ENCODE data around the gene KLF16. TPM values are rescaled to one million over a fixed set of nuclear protein-coding genes. Genes with fewer than 3 reads are reported as not detected.
A peak's percentile ranks its signal among the peaks of the same experiment; 100 is the strongest.

KLF16 gene
- total RNA-seq, 1 experiment from 2014 or later = 45.5 TPM

DNA sequence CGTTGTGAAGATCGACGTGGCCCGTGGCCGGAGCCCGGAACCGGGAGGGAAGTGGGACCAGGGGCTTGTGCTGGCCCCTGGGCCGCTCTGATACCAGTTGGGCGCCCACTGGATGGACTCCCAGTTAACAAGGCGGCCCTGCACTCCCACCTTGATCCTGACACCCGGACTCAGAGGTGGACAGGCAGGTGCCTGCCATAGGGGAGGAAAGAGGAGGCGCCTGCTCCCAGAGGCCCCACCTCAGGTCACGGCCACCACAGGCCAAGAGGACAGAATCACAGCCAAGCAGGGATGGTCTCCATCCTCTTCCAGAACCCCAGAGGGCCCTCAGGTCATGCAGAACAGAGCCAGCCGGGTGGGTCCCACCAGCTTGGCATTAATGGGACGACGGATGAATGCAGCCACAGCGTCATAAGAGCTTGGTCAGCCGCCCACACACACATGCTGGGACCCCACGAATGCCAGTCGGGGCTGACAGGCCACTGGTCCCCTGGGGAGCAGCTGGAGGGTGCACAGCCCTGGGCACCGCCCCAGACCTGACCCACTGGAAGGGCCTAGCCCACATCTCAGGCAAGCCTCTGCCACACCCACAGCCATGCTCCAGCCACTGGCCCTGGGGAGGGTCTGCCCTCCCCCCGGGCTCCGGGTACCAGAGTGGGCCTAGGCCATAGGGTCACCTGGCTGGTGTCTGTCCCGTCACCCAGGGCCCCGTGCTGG is 9.6 kb upstream of the KLF16 start:
- DNase-seq (ENCODE audit: unreplicated experiment) = no peak
- TF ChIP-seq, protein P1, sequence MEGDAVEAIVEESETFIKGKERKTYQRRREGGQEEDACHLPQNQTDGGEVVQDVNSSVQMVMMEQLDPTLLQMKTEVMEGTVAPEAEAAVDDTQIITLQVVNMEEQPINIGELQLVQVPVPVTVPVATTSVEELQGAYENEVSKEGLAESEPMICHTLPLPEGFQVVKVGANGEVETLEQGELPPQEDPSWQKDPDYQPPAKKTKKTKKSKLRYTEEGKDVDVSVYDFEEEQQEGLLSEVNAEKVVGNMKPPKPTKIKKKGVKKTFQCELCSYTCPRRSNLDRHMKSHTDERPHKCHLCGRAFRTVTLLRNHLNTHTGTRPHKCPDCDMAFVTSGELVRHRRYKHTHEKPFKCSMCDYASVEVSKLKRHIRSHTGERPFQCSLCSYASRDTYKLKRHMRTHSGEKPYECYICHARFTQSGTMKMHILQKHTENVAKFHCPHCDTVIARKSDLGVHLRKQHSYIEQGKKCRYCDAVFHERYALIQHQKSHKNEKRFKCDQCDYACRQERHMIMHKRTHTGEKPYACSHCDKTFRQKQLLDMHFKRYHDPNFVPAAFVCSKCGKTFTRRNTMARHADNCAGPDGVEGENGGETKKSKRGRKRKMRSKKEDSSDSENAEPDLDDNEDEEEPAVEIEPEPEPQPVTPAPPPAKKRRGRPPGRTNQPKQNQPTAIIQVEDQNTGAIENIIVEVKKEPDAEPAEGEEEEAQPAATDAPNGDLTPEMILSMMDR (IDR thresholded peaks at IDR 0.05; ENCODE audit: unreplicated experiment) = no peak
- Mint-ChIP-seq H3K27me3 (ENCODE audit: insufficient read depth, unreplicated experiment) (no peaks in the 10 kb centered on the region), H3K9me3 (ENCODE audit: unreplicated experiment) (no peaks in the 10 kb centered on the region), H3K4me3 (ENCODE audit: unreplicated experiment) (peak overlapping the region; percentile 99), H3K27ac (ENCODE audit: low read depth, unreplicated experiment) (peak overlapping the region; percentile 91), H3K36me3 (ENCODE audit: insufficient read depth, unreplicated experiment) (peaks cover 31% of the 10 kb centered on the region), H3K4me1 (ENCODE audit: insufficient read depth, unreplicated experiment) (peaks cover 7% of the 10 kb centered on the region)
- intact Hi-C loops (cut with micrococcal nuclease) = loop anchor here (5.0 kb wide), 1 partner anchor 34 kb away; the partner anchor contains the start of genes ADAT3 and SCAMP4
- CTCF ChIA-PET = interaction anchor here (1.2 kb wide), 1 partner anchor 8 kb away, joined by 3 read pairs; no protein-coding TSS in a partner anchor
- no TSS peak for BruUV-seq (replicated peaks)
- POLR2A ChIA-PET = interaction anchor here (0.6 to 3.3 kb wide), 4 partner anchors 8 to 541 kb away, joined by 3 to 26 read pairs (median 8); no protein-coding TSS in a partner anchor

- TF ChIP-seq, protein P1 (IDR thresholded peaks at IDR 0.05; ENCODE audit: unreplicated experiment) = no peak
- intact Hi-C loops (cut with micrococcal nuclease) = loop anchor here (5.0 kb wide), 1 partner anchor 36 kb away; the partner anchor contains the start of genes ADAT3 and SCAMP4
- Mint-ChIP-seq H3K4me1 (ENCODE audit: insufficient read depth, unreplicated experiment) (peaks cover 7% of the 10 kb centered on the region), H3K27ac (ENCODE audit: low read depth, unreplicated experiment) (no peak overlapping the region), H3K4me3 (ENCODE audit: unreplicated experiment) (no peak overlapping the region), H3K9me3 (ENCODE audit: unreplicated experiment) (no peaks in the 10 kb centered on the region), H3K27me3 (ENCODE audit: insufficient read depth, unreplicated experiment) (no peaks in the 10 kb centered on the region), H3K36me3 (ENCODE audit: insufficient read depth, unreplicated experiment) (peaks cover 33% of the 10 kb centered on the region)
- DNase-seq (ENCODE audit: unreplicated experiment) = no peak
- CTCF ChIA-PET = interaction anchor here (0.5 kb wide), 1 partner anchor 26 kb away, joined by 4 read pairs; no protein-coding TSS in a partner anchor
- no TSS peak for BruUV-seq (replicated peaks)
- POLR2A ChIA-PET = interaction anchor here (1.3 kb wide), 1 partner anchor 190 kb away, joined by 3 read pairs; no protein-coding TSS in a partner anchor
These were observed 8.3 kb upstream of the KLF16 start for GRCh38 chr19:1871630-1872029.

DNA sequence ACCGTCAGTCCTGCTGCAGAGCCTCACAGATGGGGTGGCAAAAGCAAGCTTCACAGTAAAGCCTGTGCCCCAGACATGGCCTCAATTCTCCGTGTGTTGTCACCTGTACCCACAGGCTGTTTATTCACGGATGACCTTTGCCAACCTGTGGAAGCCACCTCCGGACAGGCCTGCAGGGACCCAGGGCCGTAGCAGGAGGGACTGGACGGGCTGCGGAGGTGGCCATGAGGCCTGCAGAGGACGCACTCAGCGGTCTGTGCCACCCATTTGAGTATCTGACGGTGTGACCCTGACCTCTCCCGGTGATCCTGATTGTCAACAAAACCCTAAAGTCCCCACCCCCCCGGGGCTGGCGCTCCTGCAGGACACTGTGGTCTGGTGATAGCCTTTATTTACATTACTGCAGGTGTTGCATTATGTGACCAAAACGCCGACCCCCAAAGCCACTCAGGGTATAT is 7.8 kb upstream of the KLF16 start:
- ChIA-PET POLR2A (interaction anchor here (1.3 kb wide), 1 partner anchor 191 kb away, joined by 3 read pairs; no protein-coding TSS in a partner anchor), CTCF (interaction anchor here (0.5 kb wide), 1 partner anchor 27 kb away, joined by 4 read pairs; no protein-coding TSS in a partner anchor)
- intact Hi-C loops (cut with micrococcal nuclease) = loop anchor here (5.0 kb wide), 1 partner anchor 36 kb away; the partner anchor contains the start of genes ADAT3 and SCAMP4
- H3K27me3 Mint-ChIP-seq (ENCODE audit: insufficient read depth, unreplicated experiment) = no peaks in the 10 kb centered on the region
- H3K4me1 Mint-ChIP-seq (ENCODE audit: insufficient read depth, unreplicated experiment) = peaks cover 7% of the 10 kb centered on the region
- no peak overlapping the region for H3K27ac Mint-ChIP-seq (ENCODE audit: low read depth, unreplicated experiment)
- TF ChIP-seq, protein P1 (IDR thresholded peaks at IDR 0.05; ENCODE audit: unreplicated experiment) = no peak
- no peak overlapping the region for H3K4me3 Mint-ChIP-seq (ENCODE audit: unreplicated experiment)
- no TSS peak for BruUV-seq (replicated peaks)
- DNase-seq (ENCODE audit: unreplicated experiment) = no peak
- peaks cover 31% of the 10 kb centered on the region for H3K36me3 Mint-ChIP-seq (ENCODE audit: insufficient read depth, unreplicated experiment)
- H3K9me3 Mint-ChIP-seq (ENCODE audit: unreplicated experiment) = no peaks in the 10 kb centered on the region

- ChIA-PET CTCF (interaction anchor here (0.6 to 1.1 kb wide), 2 partner anchors 31 to 32 kb away, joined by 3 read pairs; no protein-coding TSS in a partner anchor), POLR2A (interaction anchor here (0.6 kb wide), 1 partner anchor 46 kb away, joined by 3 read pairs; no protein-coding TSS in a partner anchor)
- no peaks in the 10 kb centered on the region for H3K27me3 Mint-ChIP-seq (ENCODE audit: insufficient read depth, unreplicated experiment)
- H3K36me3 Mint-ChIP-seq (ENCODE audit: insufficient read depth, unreplicated experiment) = peaks cover 32% of the 10 kb centered on the region
- H3K27ac Mint-ChIP-seq (ENCODE audit: low read depth, unreplicated experiment) = no peak overlapping the region
- peaks cover 2% of the 10 kb centered on the region for H3K4me1 Mint-ChIP-seq (ENCODE audit: insufficient read depth, unreplicated experiment)
- no peak overlapping the region for H3K4me3 Mint-ChIP-seq (ENCODE audit: unreplicated experiment)
- no peaks in the 10 kb centered on the region for H3K9me3 Mint-ChIP-seq (ENCODE audit: unreplicated experiment)
- TF ChIP-seq, protein P1 (IDR thresholded peaks at IDR 0.05; ENCODE audit: unreplicated experiment) = no peak
- DNase-seq (ENCODE audit: unreplicated experiment) = no peak
- BruUV-seq (replicated peaks) = no TSS peak
- intact Hi-C loops (cut with micrococcal nuclease) = no loop called here
These were observed 5.6 kb upstream of the KLF16 start for GRCh38 chr19:1868971-1869370.
